Spleen (tissue), 7 donors: ENCODE measurements around the gene DNAJB6.

Experiments
- CTCF ChIP-seq, 11 experiments: fragments of 200-600 bp in 7 of 11; fragments of 450-650 bp in 4 of 11; sonication (generic) in 4 of 11; IDR thresholded peaks in 8 of 11; conservative IDR thresholded peaks in 3 of 11; 1 replicate in 7 of 11; 2 replicates in 4 of 11; pipeline versions ENCODE4 v1.4.0 to v1.8.0; 2016 to 2021; ENCODE audit warnings: antibody characterized with exemption in 11 of 11, inconsistent platforms in 4 of 11, mild to moderate bottlenecking in 1 of 11
- POLR2A ChIP-seq, 3 donors: fragments of 450-650 bp; IDR thresholded peaks; one replicate each; pipeline ENCODE4 v1.5.1; 2017; ENCODE audit warnings: antibody characterized with exemption in 3 of 3, mild to moderate bottlenecking in 1 of 3
- POLR2AphosphoS5 ChIP-seq, 3 donors: sonication (generic); formaldehyde crosslinking; IDR thresholded peaks; one replicate each; pipeline ENCODE4 v1.5.1; 2017; ENCODE audit warnings: antibody characterized with exemption in 3 of 3
- donor health status: DM: no; HTN: no; CAD: no; lungs with moderate emphysema.
- donor health status: DM: no; HTN: no; CAD: no.
- donor health status: DM: no; HTN: no; CAD: no.

DNA sequence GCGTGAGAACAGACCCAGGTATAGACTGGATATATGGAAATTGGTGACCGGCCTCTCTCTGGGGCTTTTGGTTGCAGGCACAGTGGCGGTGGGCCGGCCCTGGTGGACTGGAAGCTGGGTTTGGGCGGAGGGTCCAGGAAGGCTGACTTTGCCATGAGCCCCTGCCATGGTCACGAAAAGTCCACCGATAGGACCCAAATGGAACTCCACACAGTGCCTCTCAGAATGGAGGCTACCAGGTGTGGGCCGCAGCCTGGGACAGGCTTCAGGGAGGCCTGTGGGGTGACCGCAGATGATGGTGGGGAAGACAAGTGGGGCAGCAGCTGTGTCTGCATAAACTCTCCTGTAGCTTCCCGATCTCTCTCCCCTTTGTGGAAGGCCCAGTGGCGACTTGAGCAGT lies 123.2 kb downstream of the DNAJB6 start:
- TF ChIP-seq CTCF (IDR thresholded peaks at IDR 0.05 in 8 of 11, conservative IDR thresholded peaks at IDR 0.05 in 3 of 11), result no peak
- no peak for TF ChIP-seq POLR2AphosphoS5 (IDR thresholded peaks at IDR 0.05)
- no peak for TF ChIP-seq POLR2A (IDR thresholded peaks at IDR 0.05)
